Hematopoietic multipotent progenitor cell treated with erythropoietin and hydrocortisone succinate and interleukin-3 and kit ligand, for 8 days (in vitro differentiated cells): ENCODE measurements around the gene PZP.
"Not testable (repeated sequence)": the region's sequence is repeated elsewhere in the genome, so short reads cannot be mapped to it uniquely, and the experiment has no call there.

Experiments used
- DNase-seq: peaks from one replicate; pipeline ENCODE4 v3.0.0-alpha.2; 2015

PZP gene

DNA sequence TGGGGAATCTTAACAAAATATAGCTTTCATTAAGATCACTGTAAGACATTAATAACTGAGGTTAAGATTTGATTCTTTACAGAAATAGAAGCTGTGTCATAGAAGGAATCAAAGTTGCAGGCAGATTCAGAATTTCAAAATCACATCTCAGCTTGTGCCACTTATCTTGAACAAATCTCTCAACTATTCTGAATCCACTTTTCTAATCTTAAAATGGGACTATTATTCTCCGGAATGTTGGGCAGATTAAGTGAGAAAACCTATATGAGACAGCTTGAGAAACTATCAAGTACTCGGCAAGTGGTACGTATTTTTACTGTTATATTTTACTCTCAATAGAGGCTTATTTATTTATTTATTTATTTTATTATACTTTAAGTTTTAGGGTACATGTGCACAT is 28.4 kb downstream of the PZP start:
- DNase-seq, result no peak

DNA sequence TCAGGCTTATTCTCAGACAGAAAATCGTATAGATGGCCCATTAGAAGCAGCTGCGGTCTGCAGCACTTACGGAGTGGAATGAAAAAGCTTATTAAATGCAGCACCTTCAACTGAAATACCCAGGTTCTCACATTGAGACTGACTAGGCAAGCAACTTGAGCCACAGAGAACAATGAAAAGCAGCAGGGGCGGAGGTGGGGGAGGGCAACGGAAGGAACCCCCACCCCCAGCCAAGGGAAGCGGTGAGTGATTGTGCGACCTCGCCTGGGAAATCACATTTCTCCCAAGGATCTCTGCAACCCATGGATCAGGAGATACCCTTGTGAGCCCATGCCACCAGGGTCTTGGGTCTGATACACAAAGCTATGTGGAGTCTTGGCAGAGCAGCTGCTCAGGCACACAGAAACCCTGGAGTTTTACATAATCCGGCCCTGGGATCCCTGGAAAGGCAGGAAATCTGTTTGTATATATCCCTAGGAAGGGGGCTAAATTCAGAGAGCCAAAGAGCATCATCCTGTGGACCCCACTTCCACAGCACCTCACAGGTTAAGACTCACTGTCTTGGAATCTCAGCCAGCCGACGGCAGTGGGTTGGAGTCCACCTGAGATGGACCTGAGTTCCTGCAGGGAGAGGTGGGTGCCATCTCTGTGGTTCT is 38.1 kb downstream of the PZP start:
- no peak for DNase-seq

- not testable (repeated sequence) for DNase-seq
Measured at GRCh38 chr12:9167345-9167744, 40.9 kb downstream of the PZP start.

GRCh38 chr12:9163392-9163791 is 44.8 kb downstream of the PZP start:
- no peak for DNase-seq

DNA sequence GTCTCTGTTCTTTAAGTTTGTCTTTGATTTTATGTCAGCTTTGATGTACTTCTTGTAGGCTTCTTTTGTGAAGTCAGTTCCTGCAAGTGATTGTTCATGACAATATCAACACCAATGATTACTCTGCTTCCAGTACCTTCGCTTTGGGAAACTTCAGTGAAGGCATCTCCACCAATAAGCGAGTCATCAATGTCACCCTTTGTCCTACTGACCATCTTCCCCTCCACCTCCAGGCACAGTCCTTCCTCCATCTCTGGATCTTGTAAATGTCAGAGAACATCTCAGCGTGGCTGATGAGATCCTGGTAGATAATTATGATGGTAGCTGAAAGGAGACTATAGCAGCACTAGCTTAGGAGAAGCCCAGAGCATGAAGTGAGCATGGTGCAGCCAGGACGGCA is 52.1 kb downstream of the PZP start:
- DNase-seq, result no peak

DNA sequence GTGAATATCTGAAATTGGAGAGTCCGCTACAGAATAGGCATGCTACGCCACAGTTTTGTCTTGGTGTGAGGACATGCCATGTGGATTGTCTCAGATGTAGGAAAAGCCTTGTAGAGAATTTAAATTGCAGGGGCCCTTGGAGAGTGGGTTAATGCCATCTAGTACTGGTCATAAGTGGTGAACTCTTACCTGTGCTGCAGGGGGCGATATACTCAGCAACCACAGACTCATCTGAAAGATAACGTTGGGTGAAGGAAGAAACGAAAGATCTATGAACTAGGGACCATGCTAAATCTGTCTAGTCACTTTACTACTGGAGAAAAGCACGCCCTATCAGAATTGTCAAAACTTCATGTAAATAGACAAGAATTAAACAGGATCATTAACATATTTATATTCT is 58.8 kb downstream of the PZP start:
- DNase-seq, result no peak

GRCh38 chr12:9148926-9149325 is 59.3 kb downstream of the PZP start:
- no peak for DNase-seq

GRCh38 chr12:9147461-9147860 is 60.7 kb downstream of the PZP start:
- no peak for DNase-seq

DNA sequence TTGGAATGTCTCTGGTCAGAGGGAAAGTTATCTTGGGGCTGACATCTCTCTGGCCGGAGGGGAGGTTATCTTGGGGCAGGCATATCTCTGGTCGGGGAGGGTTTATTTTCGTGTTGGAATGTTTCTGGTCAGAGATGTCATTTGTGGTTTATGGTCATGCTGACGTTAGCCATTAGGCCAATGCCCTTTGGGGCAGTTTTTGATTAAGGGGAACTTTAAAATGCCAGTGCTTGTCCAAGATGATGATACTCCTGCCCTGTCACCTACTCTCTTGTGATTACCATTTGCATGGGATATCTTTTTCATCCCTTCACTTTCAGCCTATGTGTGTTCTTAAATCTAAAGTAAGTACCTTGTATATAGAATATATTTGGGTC is 63.5 kb downstream of the PZP start:
- no peak for DNase-seq

- DNase-seq, result no peak
Measured at GRCh38 chr12:9143929-9144729, 64.1 kb downstream of the PZP start.

DNA sequence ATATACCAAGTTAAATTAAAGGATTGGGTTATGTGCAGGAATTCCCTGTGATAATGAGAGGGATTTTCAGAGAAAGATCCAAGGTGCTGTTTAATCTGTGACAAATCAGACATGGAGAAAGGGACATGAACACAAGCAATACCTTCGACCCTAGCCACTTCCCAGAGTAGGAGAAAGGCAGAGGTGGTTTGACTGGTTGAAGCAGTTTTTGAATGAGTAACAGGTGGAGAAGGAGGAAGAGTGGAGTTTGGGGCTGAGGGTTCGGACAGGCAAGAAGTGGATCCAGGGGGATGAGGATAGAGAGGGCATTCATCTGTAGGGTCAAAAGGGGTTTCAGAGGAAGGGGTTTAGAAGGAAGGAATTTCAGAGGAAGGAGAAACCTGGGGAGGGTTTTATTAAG is 65.1 kb downstream of the PZP start:
- no peak for DNase-seq

DNA sequence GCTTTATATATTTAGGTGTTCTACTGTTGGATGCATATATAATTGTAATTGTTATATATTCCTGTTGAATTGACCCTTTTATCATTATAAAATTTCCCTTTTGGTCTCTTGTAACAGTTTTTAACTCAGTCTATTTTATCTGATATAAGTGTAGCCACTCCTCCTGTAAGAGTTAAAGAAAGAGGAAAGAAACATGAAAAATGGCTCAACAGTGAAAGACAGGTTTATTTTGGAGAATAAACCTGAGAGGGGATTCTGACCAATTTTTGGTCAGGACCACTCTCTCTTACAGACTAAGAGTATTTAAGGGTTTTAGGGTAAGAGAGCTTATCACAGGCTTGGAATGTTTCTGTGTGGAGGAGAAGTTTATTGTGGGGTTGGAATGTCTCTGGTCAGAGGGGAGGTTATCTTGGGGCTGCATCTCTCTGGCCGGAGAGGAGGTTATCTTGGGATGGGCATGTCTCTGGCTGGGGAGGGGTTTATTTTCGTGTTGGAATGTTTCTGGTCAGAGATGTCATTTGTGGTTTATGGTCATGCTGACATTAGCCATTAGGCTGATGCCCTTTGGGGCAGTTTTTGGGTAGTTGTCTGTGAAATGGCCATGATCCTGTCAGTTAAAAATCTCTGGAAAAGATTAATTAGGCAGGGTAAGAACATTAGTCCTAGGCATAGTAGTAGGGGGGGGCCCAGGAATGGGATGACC is 68.5 kb downstream of the PZP start:
- not testable (repeated sequence) for DNase-seq

- no peak for DNase-seq
Measured at GRCh38 chr12:9135903-9136310, 72.3 kb downstream of the PZP start.

DNA sequence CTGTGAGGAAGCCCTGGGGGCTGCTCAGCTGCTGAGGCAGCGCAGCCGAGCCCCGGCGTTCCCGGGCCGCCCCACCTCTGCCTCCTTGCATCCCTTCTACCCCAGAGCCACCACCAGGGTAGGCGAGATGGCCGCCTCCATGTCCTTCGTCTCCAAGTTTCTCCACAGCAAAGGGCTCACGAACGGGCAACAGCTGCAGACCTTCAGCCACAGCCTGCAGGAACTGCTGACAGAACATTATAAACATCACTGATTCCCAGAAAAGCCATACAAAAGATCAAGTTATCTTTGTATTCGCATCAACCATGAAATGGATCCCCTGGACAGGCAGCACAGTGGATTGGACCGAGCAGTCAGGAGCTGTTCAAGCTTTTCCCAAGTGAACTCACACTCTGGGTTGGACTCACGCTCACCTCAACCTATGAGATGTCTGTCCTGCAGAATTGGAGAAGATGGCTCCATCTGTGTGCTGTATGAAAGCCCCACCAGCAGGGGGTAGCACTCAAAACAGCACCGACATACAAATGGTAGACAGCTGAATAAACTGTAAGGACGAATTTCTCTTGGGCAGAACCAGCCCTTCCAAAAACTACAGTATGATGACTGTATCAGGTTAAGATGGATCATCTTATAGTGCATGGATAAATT is 73.1 kb downstream of the PZP start:
- peak; percentile 6 for DNase-seq

DNA sequence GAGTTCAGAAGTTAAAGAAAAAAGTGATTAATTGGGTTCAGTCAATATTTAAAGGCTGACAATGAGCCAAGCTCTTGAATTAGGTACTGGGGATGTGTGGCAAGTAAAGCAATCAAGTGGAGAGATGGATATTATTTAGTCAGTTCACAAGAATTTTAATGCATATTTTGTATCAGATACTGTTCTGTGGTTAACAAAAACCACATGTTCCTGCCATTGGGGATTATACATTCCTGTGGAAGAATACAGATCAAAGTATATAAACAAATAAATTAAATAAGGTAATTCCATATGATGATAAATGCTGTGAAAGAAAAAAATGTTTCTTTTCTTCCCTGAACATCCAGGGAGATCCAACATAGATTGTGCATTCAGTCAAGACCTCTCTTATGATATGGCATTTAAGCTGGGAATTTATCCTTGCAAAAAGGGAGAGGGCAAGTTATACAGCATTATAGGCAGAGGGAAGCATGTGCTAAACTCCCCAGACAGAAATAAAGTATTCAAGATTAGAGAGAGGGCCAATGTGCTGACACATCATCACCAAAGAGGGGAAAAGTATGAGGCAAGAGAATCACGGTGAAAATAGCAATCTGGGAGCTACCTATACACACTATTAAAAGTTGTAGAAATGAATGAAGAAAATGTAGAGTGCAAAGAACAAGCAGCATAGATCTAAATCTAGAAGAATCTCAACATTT is 74.8 kb downstream of the PZP start:
- no peak for DNase-seq

GRCh38 chr12:9132008-9132535 is 76.1 kb downstream of the PZP start:
- DNase-seq, result no peak

DNA sequence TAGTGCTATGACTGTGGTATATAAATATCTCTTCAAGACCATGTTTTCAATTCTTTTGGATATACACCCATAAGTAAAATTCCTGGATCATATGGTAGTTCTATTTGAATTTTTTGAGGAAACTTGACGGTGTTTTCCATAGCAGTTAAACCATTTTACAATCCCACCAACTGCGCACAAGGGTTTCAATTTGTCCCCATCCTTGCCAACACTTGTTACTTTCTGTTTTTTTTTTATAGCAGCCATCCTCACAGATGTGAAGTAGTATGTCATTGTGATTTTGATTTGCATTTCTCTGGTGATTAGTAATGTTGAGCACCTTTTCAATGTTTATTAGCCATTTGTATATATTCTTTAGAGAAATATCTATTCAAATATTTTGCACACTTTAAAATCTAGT is 78.0 kb downstream of the PZP start:
- no peak for DNase-seq

GRCh38 chr12:9127936-9128663 is 80.1 kb downstream of the PZP start:
- no peak for DNase-seq

DNA sequence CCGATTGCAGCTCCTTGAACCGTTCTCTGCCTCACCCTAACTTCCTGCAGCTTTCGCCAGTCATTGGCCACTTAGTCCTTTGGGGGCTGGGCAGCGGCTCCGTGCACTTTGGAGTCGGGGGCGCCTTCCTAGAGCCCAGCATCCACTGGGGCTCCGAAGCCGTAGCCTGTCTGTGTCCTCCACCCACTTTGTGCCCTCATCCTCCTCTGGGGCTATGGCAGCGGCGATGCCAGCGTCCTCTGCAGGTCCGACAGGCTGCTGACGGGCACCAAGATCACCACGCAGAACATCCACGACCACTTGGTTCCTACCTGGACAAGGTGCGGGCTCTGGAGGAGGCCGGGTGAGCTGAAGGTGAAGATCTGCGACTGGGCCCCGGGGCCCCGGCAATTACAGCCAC is 80.7 kb downstream of the PZP start:
- DNase-seq, result no peak

DNA sequence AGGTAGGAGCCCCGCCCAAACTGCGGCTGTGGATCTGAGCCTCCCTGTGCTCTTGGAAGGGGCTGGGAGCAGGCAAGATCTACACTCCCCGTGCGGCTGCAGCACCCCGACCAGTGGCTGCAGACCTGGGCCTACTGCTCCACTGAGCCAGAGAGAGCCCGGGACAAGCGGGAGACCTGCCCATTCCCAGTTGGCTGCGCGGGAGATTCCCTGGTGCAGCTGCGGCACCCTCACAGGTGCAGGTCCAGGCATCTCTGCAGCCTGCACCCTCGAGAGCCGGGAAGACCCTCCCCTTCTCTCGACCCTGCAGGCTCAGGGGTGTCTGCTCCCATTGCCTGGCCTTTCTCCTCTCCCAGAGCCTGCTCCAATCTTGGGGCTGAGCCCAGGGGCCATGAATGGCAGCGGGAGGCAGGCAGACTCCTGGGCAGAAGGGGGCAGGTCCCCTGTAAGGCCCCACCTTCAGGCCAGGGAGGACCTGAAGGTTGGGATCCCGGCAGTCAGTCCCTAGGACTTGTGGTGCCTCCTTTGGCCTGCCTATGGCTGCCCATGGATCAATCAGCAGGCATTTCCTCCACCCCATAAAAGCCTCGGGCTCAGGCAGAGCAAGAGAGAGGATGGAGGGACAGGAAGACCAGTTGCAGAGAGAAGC is 83.7 kb downstream of the PZP start:
- DNase-seq, result no peak

DNA sequence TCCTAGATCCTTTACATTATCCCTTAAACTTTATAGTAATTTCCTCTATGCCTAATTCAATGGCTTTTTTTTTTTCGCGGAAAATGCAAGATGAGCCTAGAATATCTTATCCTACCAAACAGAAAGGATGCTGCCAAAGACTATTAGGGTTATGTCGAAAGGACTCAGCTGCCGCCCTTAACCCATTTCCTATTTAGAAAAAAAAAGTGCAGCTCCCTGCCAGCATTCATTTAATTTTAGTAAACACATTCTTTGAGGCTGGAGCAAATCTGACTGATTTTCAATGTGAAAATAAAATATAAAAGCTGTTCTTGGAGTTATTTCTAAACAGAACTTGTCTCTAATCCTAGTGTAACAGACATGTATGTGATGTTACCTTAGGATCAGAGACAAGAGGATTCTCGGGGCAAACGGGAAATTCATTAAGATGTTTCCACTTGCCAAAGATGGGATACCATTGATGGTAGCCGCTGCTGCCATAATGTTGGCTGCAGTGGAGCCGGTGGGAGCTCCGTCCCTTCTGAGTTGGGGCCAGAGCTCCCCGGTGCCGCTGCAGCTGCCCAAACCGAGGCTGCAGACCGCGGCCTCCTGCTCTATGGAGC is 84.3 kb downstream of the PZP start:
- DNase-seq, result no peak
